ENCODE measurements around the gene MAT2B.

- no peak for TF ChIP-seq POLR2A (IDR thresholded peaks at IDR 0.05)
- TF ChIP-seq, protein P1, sequence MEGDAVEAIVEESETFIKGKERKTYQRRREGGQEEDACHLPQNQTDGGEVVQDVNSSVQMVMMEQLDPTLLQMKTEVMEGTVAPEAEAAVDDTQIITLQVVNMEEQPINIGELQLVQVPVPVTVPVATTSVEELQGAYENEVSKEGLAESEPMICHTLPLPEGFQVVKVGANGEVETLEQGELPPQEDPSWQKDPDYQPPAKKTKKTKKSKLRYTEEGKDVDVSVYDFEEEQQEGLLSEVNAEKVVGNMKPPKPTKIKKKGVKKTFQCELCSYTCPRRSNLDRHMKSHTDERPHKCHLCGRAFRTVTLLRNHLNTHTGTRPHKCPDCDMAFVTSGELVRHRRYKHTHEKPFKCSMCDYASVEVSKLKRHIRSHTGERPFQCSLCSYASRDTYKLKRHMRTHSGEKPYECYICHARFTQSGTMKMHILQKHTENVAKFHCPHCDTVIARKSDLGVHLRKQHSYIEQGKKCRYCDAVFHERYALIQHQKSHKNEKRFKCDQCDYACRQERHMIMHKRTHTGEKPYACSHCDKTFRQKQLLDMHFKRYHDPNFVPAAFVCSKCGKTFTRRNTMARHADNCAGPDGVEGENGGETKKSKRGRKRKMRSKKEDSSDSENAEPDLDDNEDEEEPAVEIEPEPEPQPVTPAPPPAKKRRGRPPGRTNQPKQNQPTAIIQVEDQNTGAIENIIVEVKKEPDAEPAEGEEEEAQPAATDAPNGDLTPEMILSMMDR (IDR thresholded peaks at IDR 0.05): peak; percentile 71 to 92 (median 83)
- no peak for TF ChIP-seq EP300 (IDR thresholded peaks at IDR 0.05)
These were observed 59.0 kb downstream of the MAT2B start for GRCh38 chr5:163564321-163564938.
